Osteoblast (primary cell): Measurements from ENCODE around the gene RLIM. TPM values are rescaled to one million over a fixed set of nuclear protein-coding genes. Genes with fewer than 3 reads are reported as not detected.

Experiments
- DNase-seq: peaks from one replicate; pipeline ENCODE4 v3.0.0; 2011; ENCODE audit warnings: low spot score, mixed read lengths; ENCODE audit not compliant: insufficient read length; ENCODE audit errors: missing footprints
- H2AFZ ChIP-seq: 2 replicates; pipeline ENCODE4 v1.6.0; 2011; ENCODE audit warnings: mild to moderate bottlenecking, low read length
- H3K27ac ChIP-seq: 2 replicates; pipeline ENCODE4 v1.5.1; 2011; ENCODE audit warnings: mild to moderate bottlenecking, low read depth, low read length, moderate library complexity
- H3K27me3 ChIP-seq: 2 replicates; pipeline ENCODE4 v1.6.0; 2012; ENCODE audit warnings: mild to moderate bottlenecking, control low read depth, inconsistent platforms, low read length, moderate library complexity; ENCODE audit not compliant: insufficient read depth
- H3K36me3 ChIP-seq: 2 replicates; pipeline ENCODE4 v1.5.1; 2011; ENCODE audit warnings: mild to moderate bottlenecking, low read length, control low read depth, moderate library complexity; ENCODE audit not compliant: insufficient read depth
- H3K4me1 ChIP-seq: 2 replicates; pipeline ENCODE4 v1.5.1; 2011; ENCODE audit warnings: mild to moderate bottlenecking, low read length, control low read depth, moderate library complexity; ENCODE audit not compliant: insufficient read depth
- H3K4me2 ChIP-seq: 2 replicates; pipeline ENCODE4 v1.6.0; 2011; ENCODE audit warnings: mild to moderate bottlenecking, low read length; ENCODE audit not compliant: insufficient read depth
- H3K4me3 ChIP-seq: fragments of 200-600 bp; sonication (generic); 3 replicates; pipeline ENCODE4 v1.5.1; 2012; ENCODE audit warnings: mild to moderate bottlenecking, low read length, inconsistent platforms; ENCODE audit not compliant: insufficient read depth
- H3K79me2 ChIP-seq: 2 replicates; pipeline ENCODE4 v1.6.0; 2012; ENCODE audit warnings: mild to moderate bottlenecking, low read length, control low read depth, inconsistent platforms; ENCODE audit not compliant: insufficient read depth
- H3K9me3 ChIP-seq: 2 replicates; pipeline ENCODE4 v1.5.1; 2011; ENCODE audit warnings: low read depth, low read length, control low read depth
- H4K20me1 ChIP-seq: 2 replicates; pipeline ENCODE4 v1.6.0; 2012; ENCODE audit warnings: mild to moderate bottlenecking, low read length, control low read depth; ENCODE audit not compliant: insufficient read depth
- CTCF ChIP-seq: IDR thresholded peaks from 2 replicates; pipeline ENCODE4 v1.5.1; 2011; ENCODE audit warnings: mild to moderate bottlenecking, low read depth, low read length, moderate library complexity; ENCODE audit errors: extremely low read depth
- total RNA-seq: library from RNA; depleted of rRNA; stranded (reverse); fragments of >200 nt; gene quantifications from 2 replicates; pipeline ENCODE4 v1.2.3, GENCODE V29; 2012

Gene RLIM
- total RNA-seq, 1 donor: 61.2 TPM

DNA sequence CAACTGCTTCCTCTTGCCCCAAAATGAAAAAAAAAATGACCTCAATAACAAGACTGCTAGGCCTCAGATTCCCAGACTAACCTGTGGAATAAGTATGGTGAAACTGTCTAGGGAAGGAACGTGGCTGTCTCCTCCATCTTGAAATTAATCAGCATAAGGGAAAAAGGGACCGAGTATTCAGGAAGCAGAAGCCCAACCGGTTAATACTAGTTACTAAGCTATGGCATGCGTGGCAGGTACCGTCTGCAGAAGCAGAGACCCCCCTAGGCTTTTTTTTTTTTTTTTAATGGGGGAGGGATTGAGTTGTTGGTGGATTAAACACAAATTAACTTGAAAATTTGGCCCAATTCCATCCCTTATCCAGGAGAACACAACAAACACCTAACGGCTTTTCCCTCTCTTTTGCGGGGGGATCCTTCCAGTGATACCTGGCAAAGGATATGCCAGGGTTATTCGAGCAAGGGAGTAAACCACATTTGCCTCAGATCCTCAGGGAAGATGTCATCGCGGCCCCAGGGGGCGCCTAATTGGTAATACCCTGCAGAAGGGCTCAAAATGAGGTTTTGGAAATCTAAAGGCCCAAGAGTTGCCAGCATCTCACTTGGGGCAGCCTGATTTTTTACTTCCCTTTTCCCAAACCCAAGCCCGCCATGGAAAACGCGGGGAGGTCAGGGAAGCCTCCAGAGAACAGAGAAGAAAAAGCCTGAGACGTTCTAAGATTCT lies 893 bp downstream of the RLIM start:
- H3K27me3 ChIP-seq: no peaks in the 10 kb centered on the region
- TF ChIP-seq CTCF: no peak
- peaks cover 7% of the 10 kb centered on the region for H3K36me3 ChIP-seq
- peaks cover 53% of the 10 kb centered on the region for H3K79me2 ChIP-seq
- H3K9me3 ChIP-seq: no peaks in the 10 kb centered on the region
- peaks cover 2% of the 10 kb centered on the region for H4K20me1 ChIP-seq
- peak overlapping the region; percentile 73 for H3K4me2 ChIP-seq
- DNase-seq: no peak
- no peaks in the 10 kb centered on the region for H3K4me1 ChIP-seq
- H2AFZ ChIP-seq: no peak overlapping the region
- peak overlapping the region; percentile 97 for H3K27ac ChIP-seq
- H3K4me3 ChIP-seq: peak overlapping the region; percentile 88

- no peak overlapping the region for H2AFZ ChIP-seq
- no peak overlapping the region for H3K27ac ChIP-seq
- peaks cover 92% of the 10 kb centered on the region for H3K79me2 ChIP-seq
- peaks cover 35% of the 10 kb centered on the region for H4K20me1 ChIP-seq
- peaks cover 7% of the 10 kb centered on the region for H3K4me1 ChIP-seq
- no peaks in the 10 kb centered on the region for H3K9me3 ChIP-seq
- H3K36me3 ChIP-seq: peaks cover 7% of the 10 kb centered on the region
- no peak for TF ChIP-seq CTCF
- H3K4me2 ChIP-seq: no peak overlapping the region
- H3K27me3 ChIP-seq: no peaks in the 10 kb centered on the region
- DNase-seq: no peak
- no peak overlapping the region for H3K4me3 ChIP-seq
Observed at GRCh38 chrX:74606799-74607198, 7.6 kb downstream of the RLIM start.

DNA sequence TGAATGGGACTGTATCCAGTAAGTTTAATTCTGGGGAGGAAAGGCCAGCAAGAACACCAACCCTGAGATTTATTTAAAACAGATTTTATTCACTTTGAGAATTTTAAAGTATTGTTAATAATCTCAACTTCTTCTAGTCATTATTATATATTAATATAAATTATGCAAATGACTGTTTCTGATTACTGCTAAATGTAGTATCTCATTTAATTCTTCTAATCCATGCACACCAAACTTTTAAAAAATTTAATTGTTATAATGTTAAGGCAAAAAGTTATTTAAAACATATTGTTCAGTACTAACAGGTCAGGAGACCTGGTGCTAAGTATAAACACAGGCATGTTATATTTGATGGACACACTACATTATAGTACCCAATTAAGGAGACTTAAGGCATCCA lies 8.1 kb downstream of the RLIM start:
- Histone ChIP-seq H3K27ac (no peak overlapping the region), H3K9me3 (no peaks in the 10 kb centered on the region), H2AFZ (no peak overlapping the region), H3K4me2 (no peak overlapping the region), H3K27me3 (no peaks in the 10 kb centered on the region), H3K36me3 (peaks cover 3% of the 10 kb centered on the region), H3K4me1 (peaks cover 7% of the 10 kb centered on the region), H3K79me2 (peaks cover 92% of the 10 kb centered on the region), H4K20me1 (peaks cover 37% of the 10 kb centered on the region), H3K4me3 (no peak overlapping the region)
- no peak for TF ChIP-seq CTCF
- no peak for DNase-seq

DNA sequence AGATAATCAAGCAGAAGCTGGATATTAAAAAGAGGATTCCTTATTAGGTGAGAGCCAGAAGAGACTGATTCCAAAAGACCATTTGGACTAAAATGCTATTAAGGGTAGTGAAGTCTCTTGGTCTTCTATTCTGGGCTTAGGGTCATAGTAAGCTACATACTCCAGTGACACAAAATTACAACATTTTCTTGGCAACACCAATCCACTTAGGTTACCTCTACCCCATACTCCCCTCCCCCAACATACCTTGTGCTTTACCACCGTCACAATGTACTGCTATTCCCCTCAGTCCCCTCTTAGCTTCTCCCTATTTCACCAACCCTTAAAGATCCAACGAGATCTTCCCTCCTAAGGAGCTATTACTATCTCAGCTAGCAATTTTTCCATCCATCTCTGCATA lies 11.4 kb downstream of the RLIM start:
- no peaks in the 10 kb centered on the region for H3K9me3 ChIP-seq

More for the DNA sequence above, 11.4 kb downstream of the RLIM start:
- Histone ChIP-seq H3K4me3 (no peak overlapping the region), H2AFZ (no peak overlapping the region), H3K27ac (no peak overlapping the region), H3K4me2 (no peak overlapping the region), H4K20me1 (peaks cover 49% of the 10 kb centered on the region), H3K27me3 (no peaks in the 10 kb centered on the region), H3K4me1 (peaks cover 7% of the 10 kb centered on the region), H3K36me3 (no peaks in the 10 kb centered on the region), H3K79me2 (peaks cover 92% of the 10 kb centered on the region)
- no peak for TF ChIP-seq CTCF
- DNase-seq: no peak
